A673 (cell line): Measurements from ENCODE around the gene SLFN14.

Experiments
- CTCF ChIP-seq: fragments of 300-800, 200-600 bp; sonication (generic); conservative IDR thresholded peaks from 2 replicates; pipeline ENCODE4 v1.5.1; 2017; ENCODE audit warnings: low read depth, mild to moderate bottlenecking, antibody characterized with exemption, low read length, moderate library complexity, mixed read lengths
- EZH2 ChIP-seq: fragments of 200-600 bp; sonication (generic); IDR thresholded peaks from 2 replicates; pipeline ENCODE4 v1.6.1; 2017; ENCODE audit warnings: borderline replicate concordance, low read depth, mild to moderate bottlenecking, mixed read lengths, antibody characterized with exemption, low read length; ENCODE audit not compliant: poor library complexity, severe bottlenecking

GRCh38 chr17:35529866-35530265 is 30.8 kb downstream of the SLFN14 start:
- TF ChIP-seq CTCF (no peak), EZH2 (no peak)
